Measurements from ENCODE around the gene CSF3.

CSF3 gene

DNA sequence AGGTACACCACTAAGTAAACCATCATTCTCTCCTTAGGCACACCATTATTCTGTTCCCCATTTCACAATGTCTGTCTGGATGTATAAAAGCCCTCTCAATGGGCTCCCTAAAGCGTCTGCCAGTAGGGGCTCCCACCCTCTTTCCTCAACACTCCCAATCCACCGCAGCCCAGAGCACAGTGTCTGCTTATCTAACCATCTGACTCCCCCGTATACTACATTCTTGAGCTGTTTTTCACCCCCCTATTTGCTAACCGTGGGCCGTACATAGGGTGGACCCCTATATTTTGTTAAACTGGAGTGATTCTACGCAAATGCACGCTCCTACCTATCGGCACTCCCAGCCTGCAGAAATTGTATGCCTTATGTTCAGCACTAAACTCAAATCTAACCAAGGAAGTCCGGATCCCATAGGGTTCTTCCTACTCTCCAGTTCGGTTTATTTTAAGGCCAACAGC lies 35.3 kb upstream of the CSF3 start:
- Histone ChIP-seq H3K27me3 (replicated peaks) (no peaks in the 10 kb centered on the region), H3K4me3 (ENCODE audit: low read depth, low read length) (peak overlapping the region; percentile 97), H3K36me3 (replicated peaks) (peaks cover 14% of the 10 kb centered on the region), H3K27ac (peak overlapping the region; percentile 32)
- peak; percentile 23 for DNase-seq
- peak; percentile 58 for TF ChIP-seq CTCF (IDR thresholded peaks at IDR 0.05; ENCODE audit: low read depth, low read length, missing control alignments)
- in situ Hi-C loops (cut with HindIII; ENCODE audit: low pct_ligation_motif_present, low sequenced_read_pairs), result no loop called here

DNA sequence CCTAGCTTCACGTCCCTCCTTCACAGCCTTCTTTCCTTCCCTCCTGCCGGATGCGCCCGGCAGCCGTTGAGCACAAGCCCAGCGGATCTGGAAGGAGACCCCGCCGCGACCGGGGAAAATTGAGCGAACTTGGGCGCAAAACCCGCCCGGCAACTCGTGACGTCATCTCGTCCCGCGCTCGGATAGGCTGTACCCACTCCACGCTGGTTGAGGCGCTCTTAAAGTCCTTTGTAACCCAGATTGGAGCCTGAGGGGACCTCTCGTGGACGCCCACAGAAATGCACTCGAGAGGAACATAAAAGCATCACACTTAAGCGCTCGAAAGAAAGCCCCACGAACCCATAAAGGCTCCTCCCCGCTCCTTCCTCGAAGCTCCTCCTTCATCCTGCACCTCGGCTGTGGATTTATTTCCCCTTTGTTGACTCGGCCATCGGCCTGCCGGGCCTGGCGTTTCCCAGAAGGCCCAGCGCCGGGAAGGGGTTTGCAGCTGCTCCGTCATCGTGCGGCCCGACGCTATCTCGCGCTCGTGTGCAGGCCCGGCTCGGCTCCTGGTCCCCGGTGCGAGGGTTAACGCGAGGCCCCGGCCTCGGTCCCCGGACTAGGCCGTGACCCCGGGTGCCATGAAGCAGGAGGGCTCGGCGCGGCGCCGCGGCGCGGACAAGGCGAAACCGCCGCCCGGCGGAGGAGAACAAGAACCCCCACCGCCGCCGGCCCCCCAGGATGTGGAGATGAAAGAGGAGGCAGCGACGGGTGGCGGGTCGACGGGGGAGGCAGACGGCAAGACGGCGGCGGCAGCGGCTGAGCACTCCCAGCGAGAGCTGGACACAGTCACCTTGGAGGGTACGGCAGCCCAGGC lies 34.7 kb upstream of the CSF3 start, which contains the start of gene PSMD3:
TSS of gene PSMD3 (plus strand) at position 457 of the 856 bp plus-strand sequence. CDS start at position 621, 164 bp downstream.
- no peaks in the 10 kb centered on the region for H3K27me3 ChIP-seq (replicated peaks)
- peak within 1 kb of the TSS; percentile 94 for H3K27ac ChIP-seq
- peak; percentile 83 for TF ChIP-seq CTCF (IDR thresholded peaks at IDR 0.05; ENCODE audit: low read depth, low read length, missing control alignments)
- peak; percentile 100 for DNase-seq
- in situ Hi-C loops (cut with HindIII; ENCODE audit: low pct_ligation_motif_present, low sequenced_read_pairs), result no loop called here
- peaks cover 20% of the 10 kb centered on the region for H3K36me3 ChIP-seq (replicated peaks)
- peak within 1 kb of the TSS; percentile 97 for H3K4me3 ChIP-seq (ENCODE audit: low read depth, low read length)

DNA sequence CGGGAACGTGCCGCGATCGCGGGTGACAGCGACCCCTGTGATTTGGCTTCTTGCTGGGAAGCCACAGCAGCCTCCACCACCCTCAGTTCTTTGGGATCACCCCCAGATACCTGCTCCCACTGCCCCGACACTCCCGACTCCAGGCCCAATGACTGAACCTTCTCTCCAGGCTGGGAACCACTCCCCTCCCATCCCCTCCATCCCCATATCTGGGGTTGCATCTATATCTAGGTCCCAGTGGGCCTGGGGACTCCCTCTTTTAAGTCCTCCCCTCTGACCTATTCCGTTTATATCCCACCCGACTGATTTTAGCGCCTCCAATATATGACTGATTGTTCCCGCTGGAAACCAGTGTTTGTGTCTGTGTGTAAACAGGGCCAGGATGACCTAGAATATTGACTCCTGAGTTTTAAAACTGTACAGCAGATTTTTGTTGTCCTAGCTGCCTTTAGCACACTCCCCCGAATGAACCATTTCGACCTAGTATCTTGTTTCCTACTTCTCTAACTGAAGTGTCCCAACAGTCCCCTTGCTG lies 34.0 kb upstream of the CSF3 start:
- no peak for DNase-seq
- peak overlapping the region; percentile 94 for H3K27ac ChIP-seq

GRCh38 chr17:39981766-39982375 lies 33.4 kb upstream of the CSF3 start:
- no peak for DNase-seq
- peaks cover 33% of the 10 kb centered on the region for H3K36me3 ChIP-seq (replicated peaks)
- H3K27me3 ChIP-seq (replicated peaks), result no peaks in the 10 kb centered on the region
- H3K4me3 ChIP-seq (ENCODE audit: low read depth, low read length), result peak overlapping the region; percentile 97
- in situ Hi-C loops (cut with HindIII; ENCODE audit: low pct_ligation_motif_present, low sequenced_read_pairs), result no loop called here
- no peak overlapping the region for H3K27ac ChIP-seq
- TF ChIP-seq CTCF (IDR thresholded peaks at IDR 0.05; ENCODE audit: low read depth, low read length, missing control alignments), result no peak

More for the DNA sequence above, 34.0 kb upstream of the CSF3 start:
- peak; percentile 22 for TF ChIP-seq CTCF (IDR thresholded peaks at IDR 0.05; ENCODE audit: low read depth, low read length, missing control alignments)
- peak overlapping the region; percentile 97 for H3K4me3 ChIP-seq (ENCODE audit: low read depth, low read length)
- in situ Hi-C loops (cut with HindIII; ENCODE audit: low pct_ligation_motif_present, low sequenced_read_pairs), result no loop called here
- peaks cover 27% of the 10 kb centered on the region for H3K36me3 ChIP-seq (replicated peaks)
- H3K27me3 ChIP-seq (replicated peaks), result no peaks in the 10 kb centered on the region

DNA sequence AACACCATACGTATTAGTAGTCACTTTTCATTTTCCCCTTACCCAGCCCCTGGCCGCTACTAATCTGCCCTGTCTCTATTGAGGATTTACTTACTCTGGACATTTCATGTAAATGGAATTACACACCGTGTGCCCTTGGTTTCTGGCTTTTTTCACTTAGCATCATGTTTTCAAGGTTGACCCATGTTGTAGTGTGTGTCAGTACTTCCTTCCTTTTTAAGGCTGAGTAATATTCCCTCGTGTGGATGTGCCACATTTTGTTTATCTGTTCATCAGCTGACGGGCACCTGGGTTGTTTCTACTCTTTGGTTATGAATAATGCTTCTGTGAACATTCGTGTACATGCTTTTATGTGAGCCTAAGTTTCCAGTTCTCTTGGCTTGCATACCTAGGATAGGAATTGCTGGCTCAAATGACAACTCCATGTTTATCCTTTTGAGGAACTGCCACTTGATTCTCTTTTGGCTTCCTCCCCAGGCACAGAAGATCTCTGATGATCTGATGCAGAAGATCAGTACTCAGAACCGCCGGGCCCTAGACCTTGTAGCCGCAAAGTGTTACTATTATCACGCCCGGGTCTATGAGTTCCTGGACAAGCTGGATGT lies 26.9 kb upstream of the CSF3 start:
- in situ Hi-C loops (cut with HindIII; ENCODE audit: low pct_ligation_motif_present, low sequenced_read_pairs), result no loop called here
- Histone ChIP-seq H3K27ac (no peak overlapping the region), H3K27me3 (replicated peaks) (no peaks in the 10 kb centered on the region), H3K36me3 (replicated peaks) (peaks cover 93% of the 10 kb centered on the region), H3K4me3 (ENCODE audit: low read depth, low read length) (no peak overlapping the region)
- no peak for TF ChIP-seq CTCF (IDR thresholded peaks at IDR 0.05; ENCODE audit: low read depth, low read length, missing control alignments)
- no peak for DNase-seq

Data from brain microvascular endothelial cell (primary cell).